ENCODE measurements around the gene LRRC36.

Gene LRRC36

GRCh38 chr16:67312719-67313118 is 13.9 kb upstream of the LRRC36 start:
- H3K4me3 ChIP-seq (IDR thresholded peaks at IDR 0.05; ENCODE audit: insufficient read depth, low read depth, low read length) = no peak overlapping the region
- no peak for TF ChIP-seq CTCF (conservative IDR thresholded peaks at IDR 0.05; ENCODE audit: low read depth, low read length)
- H3K9ac ChIP-seq = no peak overlapping the region
- H3K4me1 ChIP-seq (ENCODE audit: low read depth, poor library complexity, severe bottlenecking) = no peaks in the 10 kb centered on the region
- no peaks in the 10 kb centered on the region for H3K79me2 ChIP-seq (ENCODE audit: insufficient read depth, low read depth)
- no peaks in the 10 kb centered on the region for H3K27me3 ChIP-seq (ENCODE audit: insufficient read depth, low read depth)
- H3K4me2 ChIP-seq = no peak overlapping the region
- no peak overlapping the region for H3K27ac ChIP-seq
- no peaks in the 10 kb centered on the region for H4K20me1 ChIP-seq (ENCODE audit: insufficient read depth)
- H2AFZ ChIP-seq (ENCODE audit: low read depth) = no peak overlapping the region
- no peaks in the 10 kb centered on the region for H3K36me3 ChIP-seq (ENCODE audit: insufficient read depth)

- no peak for TF ChIP-seq CTCF (conservative IDR thresholded peaks at IDR 0.05; ENCODE audit: low read depth, low read length)
- no peak overlapping the region for H3K4me3 ChIP-seq (IDR thresholded peaks at IDR 0.05; ENCODE audit: insufficient read depth, low read depth, low read length)
These were observed 8.8 kb upstream of the LRRC36 start for GRCh38 chr16:67317853-67318252.

GRCh38 chr16:67326115-67326471 is 522 bp upstream of the LRRC36 start:
- no peak overlapping the region for H3K27ac ChIP-seq
- no peak overlapping the region for H3K9ac ChIP-seq
- no peaks in the 10 kb centered on the region for H3K4me1 ChIP-seq (ENCODE audit: low read depth, poor library complexity, severe bottlenecking)
- H3K27me3 ChIP-seq (ENCODE audit: insufficient read depth, low read depth) = no peaks in the 10 kb centered on the region
- H4K20me1 ChIP-seq (ENCODE audit: insufficient read depth) = no peaks in the 10 kb centered on the region
- no peak overlapping the region for H3K4me3 ChIP-seq (IDR thresholded peaks at IDR 0.05; ENCODE audit: insufficient read depth, low read depth, low read length)
- no peaks in the 10 kb centered on the region for H3K36me3 ChIP-seq (ENCODE audit: insufficient read depth)
- H3K79me2 ChIP-seq (ENCODE audit: insufficient read depth, low read depth) = no peaks in the 10 kb centered on the region
- TF ChIP-seq CTCF (conservative IDR thresholded peaks at IDR 0.05; ENCODE audit: low read depth, low read length) = no peak
- H3K4me2 ChIP-seq = no peak overlapping the region
- H2AFZ ChIP-seq (ENCODE audit: low read depth) = no peak overlapping the region

More at GRCh38 chr16:67317853-67318252, 8.8 kb upstream of the LRRC36 start:
- H3K4me1 ChIP-seq (ENCODE audit: low read depth, poor library complexity, severe bottlenecking) = no peaks in the 10 kb centered on the region
- no peaks in the 10 kb centered on the region for H3K27me3 ChIP-seq (ENCODE audit: insufficient read depth, low read depth)
- H3K79me2 ChIP-seq (ENCODE audit: insufficient read depth, low read depth) = no peaks in the 10 kb centered on the region
- H2AFZ ChIP-seq (ENCODE audit: low read depth) = no peak overlapping the region
- H3K9ac ChIP-seq = no peak overlapping the region
- no peaks in the 10 kb centered on the region for H3K36me3 ChIP-seq (ENCODE audit: insufficient read depth)
- H3K27ac ChIP-seq = no peak overlapping the region
- no peak overlapping the region for H3K4me2 ChIP-seq
- H4K20me1 ChIP-seq (ENCODE audit: insufficient read depth) = no peaks in the 10 kb centered on the region

- no peaks in the 10 kb centered on the region for H4K20me1 ChIP-seq (ENCODE audit: insufficient read depth)
- H3K4me3 ChIP-seq (IDR thresholded peaks at IDR 0.05; ENCODE audit: insufficient read depth, low read depth, low read length) = no peak overlapping the region
- H3K79me2 ChIP-seq (ENCODE audit: insufficient read depth, low read depth) = no peaks in the 10 kb centered on the region
- no peaks in the 10 kb centered on the region for H3K27me3 ChIP-seq (ENCODE audit: insufficient read depth, low read depth)
- H3K36me3 ChIP-seq (ENCODE audit: insufficient read depth) = no peaks in the 10 kb centered on the region
- no peak overlapping the region for H3K4me2 ChIP-seq
- no peak for TF ChIP-seq CTCF (conservative IDR thresholded peaks at IDR 0.05; ENCODE audit: low read depth, low read length)
- H3K9ac ChIP-seq = no peak overlapping the region
- H2AFZ ChIP-seq (ENCODE audit: low read depth) = no peak overlapping the region
- no peaks in the 10 kb centered on the region for H3K4me1 ChIP-seq (ENCODE audit: low read depth, poor library complexity, severe bottlenecking)
- no peak overlapping the region for H3K27ac ChIP-seq
These were observed 1.1 kb downstream of the LRRC36 start for GRCh38 chr16:67327743-67328142.

- H3K4me2 ChIP-seq = no peak overlapping the region
- H3K36me3 ChIP-seq (ENCODE audit: insufficient read depth) = no peaks in the 10 kb centered on the region
- no peak overlapping the region for H3K27ac ChIP-seq
- H2AFZ ChIP-seq (ENCODE audit: low read depth) = no peak overlapping the region
- no peaks in the 10 kb centered on the region for H4K20me1 ChIP-seq (ENCODE audit: insufficient read depth)
- no peak for TF ChIP-seq CTCF (conservative IDR thresholded peaks at IDR 0.05; ENCODE audit: low read depth, low read length)
- no peak overlapping the region for H3K4me3 ChIP-seq (IDR thresholded peaks at IDR 0.05; ENCODE audit: insufficient read depth, low read depth, low read length)
- H3K79me2 ChIP-seq (ENCODE audit: insufficient read depth, low read depth) = no peaks in the 10 kb centered on the region
- H3K27me3 ChIP-seq (ENCODE audit: insufficient read depth, low read depth) = no peaks in the 10 kb centered on the region
- H3K4me1 ChIP-seq (ENCODE audit: low read depth, poor library complexity, severe bottlenecking) = no peaks in the 10 kb centered on the region
- no peak overlapping the region for H3K9ac ChIP-seq
These were observed 3.3 kb downstream of the LRRC36 start for GRCh38 chr16:67329901-67330300.

Measured in KMS-11 (cell line).